Activated CD4-positive, alpha-beta T cell treated with anti-CD3 and anti-CD28 coated beads for 24 hours (primary cell): ENCODE results near the gene FGFR4.
"Not testable (repeated sequence)": the region's sequence is repeated elsewhere in the genome, so short reads cannot be mapped to it uniquely, and the experiment has no call there.

Experiments
- DNase-seq, 2 donors: peaks; one replicate each; pipeline ENCODE4 v3.0.0-alpha.2; 2020; ENCODE audit warnings: low read depth in 2 of 2

Gene FGFR4

DNA sequence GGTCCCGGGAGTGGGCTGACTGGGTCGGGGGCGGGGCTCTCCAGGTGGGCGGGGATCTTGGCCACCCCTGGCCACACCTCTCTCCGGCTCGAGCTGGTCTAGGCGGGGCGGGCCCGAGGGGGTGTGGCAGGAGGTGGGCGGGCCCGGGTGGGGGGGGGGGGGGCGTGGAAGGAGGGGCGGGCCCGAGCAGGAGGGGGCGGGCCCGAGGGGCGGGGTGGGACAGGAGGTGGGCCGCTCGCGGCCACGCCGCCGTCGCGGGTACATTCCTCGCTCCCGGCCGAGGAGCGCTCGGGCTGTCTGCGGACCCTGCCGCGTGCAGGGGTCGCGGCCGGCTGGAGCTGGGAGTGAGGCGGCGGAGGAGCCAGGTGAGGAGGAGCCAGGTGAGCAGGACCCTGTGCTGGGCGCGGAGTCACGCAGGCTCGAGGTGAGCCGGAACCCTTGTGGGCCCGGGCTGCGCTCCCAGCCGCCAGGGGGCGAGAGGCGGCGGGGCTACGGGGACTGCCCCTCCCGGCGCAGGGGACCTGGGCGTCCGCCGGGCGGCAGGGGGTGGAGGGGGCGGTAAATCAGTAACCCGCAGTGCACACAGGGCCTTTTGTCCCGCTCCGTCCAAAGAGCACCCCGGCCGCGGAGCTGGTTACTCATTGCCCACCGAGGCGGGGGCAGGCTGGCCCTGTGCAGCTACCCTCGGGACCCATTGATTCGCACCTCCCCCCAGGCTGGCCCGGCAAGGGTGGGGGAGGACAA is at the start of gene FGFR4:
TSS of gene FGFR4 (plus strand) at position 262 of the 744 bp plus-strand sequence. CDS start 2,688 bp downstream, outside the sequence.
- peak; percentile 41 to 45 for DNase-seq

DNA sequence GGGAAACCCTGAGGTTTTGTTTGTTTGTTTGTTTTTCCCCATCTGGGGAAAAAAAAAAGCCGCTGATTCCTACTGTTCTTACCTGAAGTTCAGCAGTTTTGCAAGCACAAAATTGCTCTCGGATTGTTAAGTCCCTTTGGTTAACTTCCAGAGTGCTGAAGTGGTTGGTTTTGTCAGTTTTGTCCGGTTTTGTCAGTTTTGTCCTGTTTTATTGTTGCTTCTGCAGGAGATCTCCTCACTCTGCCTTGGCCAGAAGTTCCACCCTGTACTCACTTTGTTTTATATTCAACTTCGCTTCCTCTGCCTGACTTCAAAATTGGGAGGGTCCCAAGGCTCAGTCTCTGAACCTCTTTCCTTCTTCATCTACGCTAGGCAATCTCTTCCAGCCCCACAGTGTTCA is 49.8 kb upstream of the FGFR4 start:
- DNase-seq = no peak

DNA sequence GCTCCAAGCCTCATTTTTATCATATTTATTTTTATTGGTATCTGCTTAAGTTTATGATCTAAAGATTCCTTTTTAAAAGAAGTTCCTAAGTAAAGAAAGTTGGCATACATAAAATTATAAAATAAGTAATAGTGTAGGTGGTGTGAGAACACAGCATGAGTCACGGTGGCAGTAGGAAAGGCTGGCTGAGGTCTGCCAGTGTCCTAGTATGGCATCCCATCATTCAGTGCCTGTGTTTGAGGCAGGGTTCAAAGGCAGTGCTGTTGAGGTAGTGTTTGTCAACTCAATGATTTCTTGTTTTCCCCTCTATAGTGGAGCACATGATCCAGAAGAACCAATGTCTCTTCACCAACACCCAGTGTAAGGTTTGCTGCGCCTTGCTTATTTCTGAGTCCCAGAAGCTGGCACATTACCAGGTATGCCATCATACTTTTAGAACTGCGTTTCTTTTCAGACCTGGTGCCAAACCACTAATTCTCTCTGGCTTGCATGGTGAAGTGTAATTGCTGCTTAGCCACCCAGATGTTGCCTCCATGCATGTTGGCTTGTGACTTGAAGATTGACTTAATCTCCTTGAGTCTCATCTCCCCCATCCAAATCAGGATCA is 45.8 kb upstream of the FGFR4 start:
- DNase-seq = no peak

DNA sequence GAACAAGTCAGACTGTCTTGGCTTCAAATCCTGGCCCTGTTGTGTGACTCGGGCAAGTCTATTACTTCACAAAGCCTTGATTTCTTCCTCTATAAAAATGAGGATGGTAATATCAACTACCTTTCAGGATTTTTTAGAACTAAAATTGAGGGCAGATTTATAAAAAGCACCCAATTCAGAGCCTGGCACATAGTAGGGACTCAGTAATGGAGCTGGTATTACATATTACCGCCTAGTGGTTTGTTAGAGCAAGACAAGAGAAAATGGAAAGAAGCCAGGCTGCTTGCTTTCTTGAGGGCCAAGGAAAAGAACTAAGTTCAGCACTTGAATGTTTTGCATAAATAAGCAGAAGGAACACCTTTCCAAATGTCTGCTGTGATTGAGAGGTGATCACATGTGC is 44.8 kb upstream of the FGFR4 start:
- DNase-seq = no peak

DNA sequence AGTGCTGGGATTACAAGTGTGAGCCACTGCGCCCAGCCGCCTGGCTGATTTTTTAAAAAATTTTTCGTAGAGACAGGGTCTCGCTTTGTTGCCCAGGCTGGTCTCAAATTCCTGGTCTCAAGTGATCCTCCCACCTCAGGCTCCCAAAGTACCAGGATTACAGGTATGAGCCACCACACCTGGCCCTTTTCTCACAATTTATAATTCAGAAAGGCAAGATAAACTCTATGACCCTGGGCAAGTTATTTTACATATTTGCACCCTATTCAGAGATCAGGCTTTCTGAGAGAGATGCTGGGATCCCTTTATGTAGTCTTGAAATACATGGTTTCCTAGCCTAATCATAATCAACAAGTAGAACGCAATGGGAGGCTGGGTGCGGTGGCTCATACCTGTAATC is 43.6 kb upstream of the FGFR4 start:
- no peak for DNase-seq

DNA sequence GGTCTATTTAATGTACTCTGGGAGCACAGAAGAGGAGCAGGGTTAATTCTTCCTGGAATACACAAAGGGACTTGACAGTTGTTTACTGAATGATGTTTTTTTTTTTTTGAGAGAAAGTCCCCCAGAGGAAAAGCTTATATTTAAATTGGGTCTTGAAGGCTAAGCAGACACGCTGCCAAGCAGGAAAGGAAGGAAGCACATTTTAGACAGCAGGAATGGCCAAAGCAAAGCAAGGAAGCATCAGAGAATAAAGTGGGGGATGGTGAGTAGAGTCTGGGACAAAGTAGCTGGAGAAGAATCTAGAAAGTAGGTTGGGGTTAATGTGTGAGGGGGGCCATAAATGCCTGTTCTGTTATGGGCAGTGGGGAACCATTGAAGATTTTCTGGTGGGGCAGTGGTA is 42.8 kb upstream of the FGFR4 start:
- DNase-seq = no peak

DNA sequence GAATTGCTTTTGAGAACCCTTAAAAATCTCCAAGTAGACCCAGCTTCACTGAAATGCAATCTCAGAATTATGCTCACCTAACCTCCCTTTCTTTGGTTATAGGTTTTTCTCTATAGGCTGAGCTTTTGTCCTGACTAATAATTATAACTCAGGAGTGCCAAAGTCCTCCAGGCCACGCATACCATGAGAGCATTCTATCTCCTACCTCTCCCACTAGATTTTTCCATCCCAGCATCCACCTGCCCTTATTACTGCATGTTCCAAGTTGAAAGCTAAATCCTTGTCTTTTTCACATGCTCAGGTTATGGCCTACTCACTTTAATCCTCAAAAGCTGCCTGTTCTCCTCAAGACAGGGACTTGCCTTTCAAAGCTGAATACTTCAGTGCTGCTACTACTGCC is 42.1 kb upstream of the FGFR4 start:
- no peak for DNase-seq

DNA sequence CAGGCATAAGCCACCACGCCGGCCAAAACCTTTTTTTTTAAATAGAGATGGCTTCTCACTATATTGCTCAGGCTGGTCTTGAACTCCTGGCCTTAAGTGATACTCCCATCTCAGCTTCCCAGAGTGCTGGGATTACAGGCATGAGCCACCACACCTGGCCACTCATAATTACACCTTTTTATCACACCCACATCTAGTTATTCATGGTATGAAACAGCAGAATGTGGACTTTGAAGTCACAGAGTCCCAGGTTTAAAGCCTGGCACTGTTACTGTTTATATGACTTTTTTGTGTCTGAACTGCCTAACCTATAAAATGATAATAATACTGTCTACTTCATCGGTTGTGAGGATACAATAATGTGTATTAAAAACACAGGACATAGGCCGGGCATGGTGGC is 41.1 kb upstream of the FGFR4 start:
- DNase-seq = no peak

DNA sequence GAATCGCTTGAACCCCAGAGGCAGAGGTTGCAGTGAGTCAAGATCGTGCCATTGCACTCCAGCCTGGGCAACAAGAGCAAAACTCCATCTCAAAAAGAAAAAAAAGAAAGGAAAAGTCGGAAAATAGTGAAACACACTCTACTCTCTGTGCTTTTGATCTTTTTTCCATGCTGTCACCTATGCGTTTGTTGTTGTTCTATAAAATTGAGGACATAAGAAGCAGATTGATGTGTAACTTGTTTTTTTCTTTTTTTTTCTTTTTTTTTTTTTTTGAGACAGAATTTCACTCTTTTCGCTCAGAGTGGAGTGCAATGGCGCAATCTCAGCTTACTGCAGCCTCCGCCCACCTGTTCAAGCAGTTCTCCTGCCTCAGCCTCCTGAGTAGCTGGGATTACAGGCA is 38.2 kb upstream of the FGFR4 start:
- not testable (repeated sequence) for DNase-seq

DNA sequence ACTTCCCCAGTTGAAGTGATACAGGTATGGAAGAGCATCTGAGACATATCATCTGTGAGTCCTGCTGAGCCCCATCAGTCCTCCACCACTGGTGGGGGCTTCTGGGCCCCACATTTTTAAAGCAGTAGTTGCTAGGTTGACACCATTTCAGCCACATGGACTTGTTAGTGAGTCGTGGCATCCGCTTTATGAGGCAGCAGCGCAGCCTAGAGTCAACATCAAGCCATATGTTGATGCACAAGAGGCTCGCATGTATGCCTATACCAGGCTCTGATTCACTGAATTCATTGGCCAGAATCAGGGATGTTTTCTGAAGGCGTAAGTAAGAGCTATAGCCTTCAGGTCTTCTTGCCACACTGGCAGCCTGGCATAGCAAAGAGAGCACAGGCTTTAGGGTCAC is 37.4 kb upstream of the FGFR4 start:
- no peak for DNase-seq

DNA sequence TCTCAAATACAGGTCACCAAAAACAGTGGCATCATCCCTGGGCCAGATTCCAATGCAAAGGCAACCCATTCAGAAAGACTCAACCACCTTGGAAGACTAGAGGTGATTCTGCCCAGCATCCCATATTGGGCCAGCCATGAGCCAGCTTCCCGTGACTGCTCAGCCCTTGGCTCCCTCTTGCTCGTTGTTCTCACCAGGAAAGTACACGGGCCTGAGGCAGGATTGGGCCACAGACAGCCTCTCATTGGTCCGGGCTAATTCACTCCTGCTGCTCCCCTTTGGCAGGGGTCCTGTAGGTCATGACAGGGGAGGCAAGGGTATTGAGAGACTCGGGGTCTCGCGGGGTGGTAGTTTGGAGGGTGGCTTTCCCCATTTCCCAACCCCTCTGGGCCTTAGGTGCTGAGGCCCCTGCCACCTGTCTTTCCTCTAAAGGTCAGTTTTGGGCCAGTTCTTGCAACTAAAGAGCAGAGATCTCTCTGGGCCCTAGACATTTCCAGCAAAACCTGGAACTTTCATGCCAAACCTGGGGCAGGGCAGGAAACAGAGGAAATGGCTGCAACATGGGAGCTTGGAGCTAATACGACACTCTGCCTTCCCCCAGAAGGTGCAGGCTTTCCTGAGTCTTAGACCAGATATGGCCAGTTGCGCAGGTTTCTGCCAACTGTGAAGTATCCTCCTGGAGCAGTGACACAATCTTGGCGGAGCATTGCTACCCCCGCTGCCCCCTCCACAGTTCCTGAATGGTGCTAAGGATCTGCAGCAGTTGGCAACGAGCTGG is 22.0 kb upstream of the FGFR4 start:
- DNase-seq = no peak

DNA sequence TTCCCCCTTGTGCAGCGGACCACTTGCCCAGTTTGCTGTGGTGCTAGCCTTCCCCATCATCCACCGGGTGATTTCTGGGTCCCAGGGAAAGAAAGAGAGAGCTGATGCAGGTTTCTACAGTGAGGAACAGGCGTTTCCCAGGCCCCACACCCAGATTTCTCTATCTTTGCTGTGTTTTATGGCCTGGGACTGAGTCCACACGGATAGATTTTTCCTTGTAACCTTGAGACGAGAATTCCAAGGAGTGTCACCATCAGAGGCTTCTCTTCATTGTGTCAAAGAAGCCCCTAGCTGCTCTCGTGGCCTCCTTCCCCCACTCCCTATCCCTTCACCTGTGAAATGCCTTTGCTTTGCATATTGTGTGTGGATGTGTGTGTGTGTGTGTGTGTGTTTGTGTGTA is 21.2 kb upstream of the FGFR4 start:
- DNase-seq = no peak

DNA sequence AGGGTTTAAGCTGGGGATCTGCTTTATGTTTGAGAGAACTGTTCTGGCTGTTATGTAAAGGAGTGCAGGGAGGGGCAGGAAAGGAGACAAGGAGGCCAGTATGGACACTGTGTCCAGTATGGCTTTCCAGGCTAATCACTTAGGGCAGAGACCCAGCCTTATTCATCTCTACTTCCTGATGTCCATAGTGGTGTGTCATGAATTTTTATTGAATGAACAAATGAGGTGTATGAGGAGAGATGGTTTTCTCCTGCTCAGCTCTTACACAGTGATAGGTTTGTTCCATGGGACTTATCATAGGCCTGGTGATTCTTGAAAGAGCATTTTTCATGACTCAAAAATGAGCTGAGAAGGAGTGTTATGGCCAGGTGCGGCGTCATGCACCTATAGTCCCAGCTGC is 20.5 kb upstream of the FGFR4 start:
- DNase-seq = no peak

DNA sequence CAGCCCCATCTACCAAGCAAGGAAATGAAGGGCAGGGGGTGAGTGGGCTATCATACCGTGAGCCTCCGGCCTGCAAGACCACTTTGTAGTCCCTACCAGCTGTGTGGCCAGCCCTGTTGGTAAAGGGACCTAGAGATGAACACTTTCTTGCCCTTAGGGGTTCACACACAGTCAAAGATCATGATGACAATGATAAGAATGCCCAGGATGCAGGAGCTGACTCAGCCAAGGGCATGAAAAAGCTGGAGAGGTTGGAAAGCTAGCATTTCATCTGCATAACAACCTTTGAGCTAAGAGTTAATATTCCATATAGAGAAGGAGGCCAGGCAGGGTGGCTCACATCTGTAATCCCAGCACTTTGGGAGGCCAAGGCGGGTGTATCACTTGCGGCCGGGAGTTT is 19.2 kb upstream of the FGFR4 start:
- DNase-seq = no peak

DNA sequence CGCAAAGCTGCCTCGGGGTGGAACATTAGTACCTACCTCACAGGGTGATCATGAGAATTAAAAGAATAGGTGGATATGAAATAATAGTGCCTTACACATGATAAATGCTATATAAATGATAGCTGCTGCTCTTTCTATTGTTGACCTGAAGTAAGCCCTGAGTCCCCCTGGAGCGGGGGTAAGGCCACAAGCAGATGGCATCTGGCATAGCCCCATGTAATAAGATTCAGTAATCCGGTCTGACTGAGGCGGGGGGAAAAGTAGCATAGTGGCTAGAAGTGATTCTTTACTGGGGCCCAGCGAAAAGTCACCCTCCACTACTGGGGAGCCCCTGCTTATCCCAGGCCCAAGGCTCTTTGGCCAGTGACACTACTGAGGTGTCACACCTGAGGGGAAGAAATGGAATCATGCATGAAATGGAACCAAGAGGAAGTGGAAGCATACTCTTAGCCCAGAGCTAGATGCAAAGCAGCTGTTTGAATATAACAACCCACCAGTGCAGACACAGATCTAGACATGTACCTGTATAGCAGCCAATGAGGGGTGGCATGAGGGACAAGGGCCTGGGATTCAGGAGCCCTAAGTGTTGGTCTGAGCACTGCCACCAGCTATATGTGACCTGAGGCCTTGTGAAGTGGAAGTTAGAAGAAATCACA is 16.1 kb upstream of the FGFR4 start:
- DNase-seq = no peak

DNA sequence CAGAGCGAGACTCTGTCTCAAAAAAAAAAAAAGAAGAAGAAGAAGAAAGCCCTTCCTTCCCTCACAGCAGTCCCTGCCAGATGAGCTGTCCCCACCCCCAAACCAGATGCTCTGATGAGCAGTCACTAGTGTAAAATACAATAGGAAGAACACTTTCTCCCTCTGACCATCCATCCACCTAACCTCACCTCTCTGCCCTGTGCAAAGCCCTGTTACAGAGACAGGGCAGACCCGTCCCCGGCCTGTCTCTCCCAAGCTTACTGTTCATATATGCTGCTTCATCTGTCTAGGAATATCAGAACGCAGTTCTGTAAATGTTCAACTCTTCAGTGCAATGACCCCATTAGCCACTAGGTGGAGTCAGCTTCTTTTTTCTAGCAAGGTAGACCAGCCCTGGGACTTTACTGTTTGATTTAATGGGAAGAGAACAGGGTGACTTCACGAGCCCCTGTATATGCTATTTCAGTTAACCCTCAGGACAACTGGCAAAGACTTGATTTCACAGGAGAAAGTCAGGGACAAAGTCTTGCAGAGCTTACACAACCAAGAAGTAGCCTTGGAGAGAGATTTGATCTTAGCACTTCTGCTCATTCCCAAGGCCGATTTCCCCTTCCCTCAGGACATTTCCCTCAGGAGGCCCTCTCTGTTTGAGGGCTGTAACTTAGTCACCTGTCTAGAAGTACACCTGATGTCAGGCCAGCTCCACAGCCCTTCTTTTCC is 14.9 kb upstream of the FGFR4 start:
- peak; percentile 55 to 64 for DNase-seq

DNA sequence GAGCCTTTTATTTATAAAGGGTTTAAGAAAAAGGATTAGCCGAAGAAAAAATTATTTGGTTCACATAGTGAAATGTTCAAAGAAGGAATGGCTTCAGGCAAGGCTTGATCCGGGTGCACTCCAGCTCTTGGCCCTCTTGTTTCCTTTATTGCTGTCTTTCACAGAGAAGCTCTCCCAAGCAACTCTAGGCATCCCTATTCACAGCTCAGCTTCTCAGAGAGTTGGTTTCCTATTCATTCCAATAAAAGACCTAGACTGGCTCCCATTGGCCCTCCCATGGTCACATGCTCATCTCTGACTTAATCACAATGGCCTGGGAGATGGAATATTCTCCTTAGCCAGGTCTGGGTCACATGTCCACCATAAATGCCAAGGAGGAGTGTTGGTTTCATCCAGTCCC is 9.4 kb upstream of the FGFR4 start:
- DNase-seq = no peak

DNA sequence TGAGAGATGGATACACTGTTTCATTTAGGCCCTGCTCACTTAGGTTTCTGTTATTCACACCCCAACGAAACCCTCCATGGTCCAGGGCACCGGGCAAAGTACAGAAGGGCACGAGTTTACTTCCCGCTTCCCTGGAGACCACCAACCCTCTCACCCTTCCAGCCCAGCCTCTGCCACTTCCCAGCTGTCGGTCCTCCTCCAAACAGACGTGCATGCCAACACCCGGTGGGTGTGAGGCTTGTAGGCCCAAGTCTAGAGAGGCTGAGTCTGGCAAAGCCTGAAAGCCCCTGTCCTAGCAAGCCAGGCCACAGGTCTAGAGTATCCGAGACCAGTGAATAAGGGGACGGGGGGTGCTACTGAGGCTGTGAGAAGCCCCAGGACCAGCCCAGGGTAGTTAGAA is 7.1 kb upstream of the FGFR4 start:
- no peak for DNase-seq

DNA sequence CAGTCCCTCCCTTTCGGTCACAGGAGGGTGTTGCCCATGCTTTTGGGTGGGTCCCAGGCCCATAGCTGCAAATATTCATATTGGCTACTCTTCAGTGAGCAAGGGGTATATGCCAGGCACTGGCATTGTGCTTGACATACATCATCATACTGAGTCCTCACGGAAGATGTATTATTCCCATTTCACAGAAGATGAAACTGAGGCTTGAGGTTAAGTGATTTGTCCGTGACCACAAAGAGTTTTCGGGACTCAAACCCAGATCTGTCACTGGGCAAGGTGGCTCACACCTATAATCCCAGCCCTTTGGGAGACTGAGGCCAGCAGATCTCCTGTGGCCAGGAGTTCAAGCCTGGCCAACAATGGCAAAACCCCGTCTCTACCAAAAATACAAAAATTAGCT is 6.5 kb upstream of the FGFR4 start:
- no peak for DNase-seq

DNA sequence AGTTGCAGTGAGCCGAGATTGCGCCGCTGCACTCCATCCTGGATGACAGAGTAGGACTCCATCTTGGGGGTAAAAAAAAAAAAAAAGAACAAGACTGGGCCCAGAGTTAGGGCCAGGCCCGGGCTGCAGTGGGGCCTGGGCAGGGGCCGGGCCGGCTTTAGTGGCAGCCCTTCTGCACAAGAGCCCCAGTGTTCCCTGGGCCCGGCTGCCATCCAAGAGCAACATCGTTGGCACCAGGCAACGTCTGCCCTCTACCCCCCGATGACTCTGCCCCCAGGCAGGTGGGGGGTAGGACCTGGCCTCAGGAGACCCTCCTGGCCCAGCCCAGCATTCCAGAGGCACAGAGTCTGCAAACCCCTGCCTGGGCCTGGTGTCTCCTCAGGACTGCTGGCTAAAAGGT is 4.9 kb upstream of the FGFR4 start:
- DNase-seq = no peak

DNA sequence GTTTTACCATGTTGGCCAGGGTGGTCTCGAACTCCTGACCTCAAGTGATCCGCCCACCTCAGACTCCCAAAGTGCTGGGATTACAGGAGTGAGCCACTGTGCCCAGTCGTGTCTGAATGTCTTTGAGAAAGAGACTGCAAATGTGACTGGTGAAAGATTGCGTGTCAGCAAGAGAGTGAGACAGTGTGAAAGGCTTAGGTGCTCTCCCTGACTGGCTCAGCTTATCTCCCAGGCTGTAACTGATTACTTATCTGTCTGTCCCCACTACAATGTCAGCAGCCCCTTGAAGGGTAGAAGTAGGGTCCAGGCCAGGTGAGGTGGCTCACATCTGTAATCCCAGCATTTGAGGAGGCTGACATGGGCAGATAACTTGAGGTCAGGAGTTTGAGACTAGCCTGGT is 3.4 kb upstream of the FGFR4 start:
- DNase-seq = no peak

DNA sequence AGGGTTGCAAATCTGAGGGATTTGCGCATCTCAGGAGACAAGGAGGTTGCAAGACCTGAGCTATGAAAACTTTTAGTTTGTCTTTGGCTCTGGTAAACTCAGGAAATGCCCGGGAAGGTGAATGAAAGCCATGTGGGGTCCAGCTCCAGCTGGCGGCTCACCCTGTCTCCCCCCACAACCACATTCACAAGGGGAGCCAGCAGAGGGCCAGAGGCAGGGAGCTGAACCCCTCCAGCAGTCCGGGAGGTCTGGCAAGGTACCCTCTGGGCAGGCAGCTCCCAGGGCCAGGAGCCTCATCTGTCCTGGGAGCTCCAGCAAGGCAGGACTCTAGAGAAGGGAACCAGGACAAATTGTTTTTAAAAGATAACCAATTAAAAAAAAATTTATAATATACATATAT is 2.5 kb upstream of the FGFR4 start:
- DNase-seq = no peak
